ENCODE data around the gene IL1RAPL2.
"Not testable (repeated sequence)": the region's sequence is repeated elsewhere in the genome, so short reads cannot be mapped to it uniquely, and the experiment has no call there.

Gene IL1RAPL2

GRCh38 chrX:105017641-105018040 lies 451.6 kb downstream of the IL1RAPL2 start:
- DNase-seq (ENCODE audit: low read depth in 2 of 2): no peak

- DNase-seq (ENCODE audit: low read depth in 2 of 2): no peak
These were observed 452.9 kb downstream of the IL1RAPL2 start for GRCh38 chrX:105018865-105019264.

GRCh38 chrX:105028962-105029361 lies 463.0 kb downstream of the IL1RAPL2 start:
- DNase-seq (ENCODE audit: low read depth in 2 of 2): not testable (repeated sequence)

- no peak for DNase-seq (ENCODE audit: low read depth in 2 of 2)
These were observed 472.8 kb downstream of the IL1RAPL2 start for GRCh38 chrX:105038672-105039328.

GRCh38 chrX:105050921-105051320 lies 484.9 kb downstream of the IL1RAPL2 start:
- no peak for DNase-seq (ENCODE audit: low read depth in 2 of 2)

- DNase-seq (ENCODE audit: low read depth in 2 of 2): no peak
These were observed 485.4 kb downstream of the IL1RAPL2 start for GRCh38 chrX:105051364-105051763.

GRCh38 chrX:105052926-105053325 lies 486.9 kb downstream of the IL1RAPL2 start:
- DNase-seq (ENCODE audit: low read depth in 2 of 2): no peak

GRCh38 chrX:105063743-105064142 lies 497.7 kb downstream of the IL1RAPL2 start:
- DNase-seq (ENCODE audit: low read depth in 2 of 2): no peak

- DNase-seq (ENCODE audit: low read depth in 2 of 2): no peak
These were observed 532.2 kb downstream of the IL1RAPL2 start for GRCh38 chrX:105098201-105098600.

- no peak for DNase-seq (ENCODE audit: low read depth in 2 of 2)
These were observed 532.8 kb downstream of the IL1RAPL2 start for GRCh38 chrX:105098812-105099211.

- no peak for DNase-seq (ENCODE audit: low read depth in 2 of 2)
These were observed 535.4 kb downstream of the IL1RAPL2 start for GRCh38 chrX:105101378-105101777.

GRCh38 chrX:105109936-105110335 lies 543.9 kb downstream of the IL1RAPL2 start:
- no peak for DNase-seq (ENCODE audit: low read depth in 2 of 2)

GRCh38 chrX:105114554-105115130 lies 548.6 kb downstream of the IL1RAPL2 start:
- no peak for DNase-seq (ENCODE audit: low read depth in 2 of 2)

GRCh38 chrX:105115596-105116320 lies 549.8 kb downstream of the IL1RAPL2 start:
- DNase-seq (ENCODE audit: low read depth in 2 of 2): not testable (repeated sequence)

GRCh38 chrX:105116486-105116885 lies 550.5 kb downstream of the IL1RAPL2 start:
- no peak for DNase-seq (ENCODE audit: low read depth in 2 of 2)

GRCh38 chrX:105117621-105118020 lies 551.6 kb downstream of the IL1RAPL2 start:
- no peak for DNase-seq (ENCODE audit: low read depth in 2 of 2)

GRCh38 chrX:105120463-105120862 lies 554.5 kb downstream of the IL1RAPL2 start:
- DNase-seq (ENCODE audit: low read depth in 2 of 2): no peak

- DNase-seq (ENCODE audit: low read depth in 2 of 2): no peak
These were observed 555.2 kb downstream of the IL1RAPL2 start for GRCh38 chrX:105121186-105121585.

- no peak for DNase-seq (ENCODE audit: low read depth in 2 of 2)
These were observed 560.2 kb downstream of the IL1RAPL2 start for GRCh38 chrX:105126201-105126600.

GRCh38 chrX:105134273-105134672 lies 568.3 kb downstream of the IL1RAPL2 start:
- DNase-seq (ENCODE audit: low read depth in 2 of 2): no peak

GRCh38 chrX:105136786-105137185 lies 570.8 kb downstream of the IL1RAPL2 start:
- no peak for DNase-seq (ENCODE audit: low read depth in 2 of 2)

GRCh38 chrX:105150036-105150435 lies 584.0 kb downstream of the IL1RAPL2 start:
- no peak for DNase-seq (ENCODE audit: low read depth in 2 of 2)

GRCh38 chrX:105150557-105150956 lies 584.6 kb downstream of the IL1RAPL2 start:
- no peak for DNase-seq (ENCODE audit: low read depth in 2 of 2)
